ENCODE data around the gene PBOV1. TPM values are rescaled to one million over a fixed set of nuclear protein-coding genes. Genes with fewer than 3 reads are reported as not detected.

PBOV1 gene
- total and polyA plus RNA-seq, 2 experiments from 2014 or later = not detected

GRCh38 chr6:138258197-138258596 is 39.9 kb upstream of the PBOV1 start:
- H3K9me2 ChIP-seq (replicated peaks; ENCODE audit: insufficient read depth) = no peaks in the 10 kb centered on the region
- no peak overlapping the region for H3K4me3 ChIP-seq
- TF ChIP-seq EZH2 (IDR thresholded peaks at IDR 0.05; ENCODE audit: borderline replicate concordance) (no peak), EZH2phosphoT487 (IDR thresholded peaks at IDR 0.05; ENCODE audit: low read depth, severe bottlenecking, unreplicated experiment) (no peak), CTCF (IDR thresholded peaks at IDR 0.05; ENCODE audit: poor library complexity) (no peak)
- no peaks in the 10 kb centered on the region for H3K27me3 ChIP-seq
- no peak overlapping the region for H3K27ac ChIP-seq
- no peak overlapping the region for H2AFZ ChIP-seq
- no peaks in the 10 kb centered on the region for H3K36me3 ChIP-seq (replicated peaks; ENCODE audit: insufficient read depth, low read depth)
- H3K9me3 ChIP-seq (ENCODE audit: low read depth) = no peaks in the 10 kb centered on the region
- no peaks in the 10 kb centered on the region for H3K79me2 ChIP-seq
- H3K4me2 ChIP-seq = no peak overlapping the region
- no peaks in the 10 kb centered on the region for H4K20me1 ChIP-seq (ENCODE audit: insufficient read depth, poor library complexity, severe bottlenecking)
- 96% methylated on average over 6 of the region's 6 CpGs for WGBS (ENCODE audit: low lambda C conversion rate, missing lambda C conversion rate)
- DNase-seq (ENCODE audit: low spot score) = no peak
- no peaks in the 10 kb centered on the region for H3K4me1 ChIP-seq (ENCODE audit: insufficient read depth)

GRCh38 chr6:138257638-138258040 is 39.3 kb upstream of the PBOV1 start:
- H3K27ac ChIP-seq = no peak overlapping the region
- H3K27me3 ChIP-seq = no peaks in the 10 kb centered on the region
- WGBS (ENCODE audit: low lambda C conversion rate, missing lambda C conversion rate) = 94% methylated on average over 1 of the region's 1 CpG
- H3K4me2 ChIP-seq = no peak overlapping the region
- H3K9me2 ChIP-seq (replicated peaks; ENCODE audit: insufficient read depth) = no peaks in the 10 kb centered on the region
- H2AFZ ChIP-seq = no peak overlapping the region
- no peak for TF ChIP-seq EZH2 (IDR thresholded peaks at IDR 0.05; ENCODE audit: borderline replicate concordance)
- TF ChIP-seq CTCF (IDR thresholded peaks at IDR 0.05; ENCODE audit: poor library complexity) = no peak
- no peak for TF ChIP-seq EZH2phosphoT487 (IDR thresholded peaks at IDR 0.05; ENCODE audit: low read depth, severe bottlenecking, unreplicated experiment)
- DNase-seq (ENCODE audit: low spot score) = no peak
- no peak overlapping the region for H3K4me3 ChIP-seq
- no peaks in the 10 kb centered on the region for H3K79me2 ChIP-seq
- H3K4me1 ChIP-seq (ENCODE audit: insufficient read depth) = no peaks in the 10 kb centered on the region
- no peaks in the 10 kb centered on the region for H3K36me3 ChIP-seq (replicated peaks; ENCODE audit: insufficient read depth, low read depth)
- no peaks in the 10 kb centered on the region for H4K20me1 ChIP-seq (ENCODE audit: insufficient read depth, poor library complexity, severe bottlenecking)
- no peaks in the 10 kb centered on the region for H3K9me3 ChIP-seq (ENCODE audit: low read depth)

- H3K9me2 ChIP-seq (replicated peaks; ENCODE audit: insufficient read depth) = no peaks in the 10 kb centered on the region
- no peak overlapping the region for H2AFZ ChIP-seq
- H3K36me3 ChIP-seq (replicated peaks; ENCODE audit: insufficient read depth, low read depth) = no peaks in the 10 kb centered on the region
- no peak for DNase-seq (ENCODE audit: low spot score)
- H3K4me1 ChIP-seq (ENCODE audit: insufficient read depth) = peaks cover 1% of the 10 kb centered on the region
- no peaks in the 10 kb centered on the region for H3K27me3 ChIP-seq
- H4K20me1 ChIP-seq (ENCODE audit: insufficient read depth, poor library complexity, severe bottlenecking) = no peaks in the 10 kb centered on the region
- H3K9me3 ChIP-seq (ENCODE audit: low read depth) = no peaks in the 10 kb centered on the region
- H3K4me2 ChIP-seq = no peak overlapping the region
- 94% methylated on average over 20 of the region's 20 CpGs for WGBS (ENCODE audit: low lambda C conversion rate, missing lambda C conversion rate)
- no peak overlapping the region for H3K4me3 ChIP-seq
- TF ChIP-seq EZH2phosphoT487 (IDR thresholded peaks at IDR 0.05; ENCODE audit: low read depth, severe bottlenecking, unreplicated experiment) = no peak
- no peak for TF ChIP-seq EZH2 (IDR thresholded peaks at IDR 0.05; ENCODE audit: borderline replicate concordance)
- no peak overlapping the region for H3K27ac ChIP-seq
- no peaks in the 10 kb centered on the region for H3K79me2 ChIP-seq
Observed at GRCh38 chr6:138255443-138255842, 37.2 kb upstream of the PBOV1 start.

- no peaks in the 10 kb centered on the region for H3K79me2 ChIP-seq
- no peak for TF ChIP-seq EZH2phosphoT487 (IDR thresholded peaks at IDR 0.05; ENCODE audit: low read depth, severe bottlenecking, unreplicated experiment)
- no peak for TF ChIP-seq CTCF (IDR thresholded peaks at IDR 0.05; ENCODE audit: poor library complexity)
- no peak for TF ChIP-seq EZH2 (IDR thresholded peaks at IDR 0.05; ENCODE audit: borderline replicate concordance)
- WGBS (ENCODE audit: low lambda C conversion rate, missing lambda C conversion rate) = 96% methylated on average over 11 of the region's 11 CpGs
Observed at GRCh38 chr6:138253731-138254130, 35.4 kb upstream of the PBOV1 start.

More at GRCh38 chr6:138253731-138254130, 35.4 kb upstream of the PBOV1 start:
- Histone ChIP-seq H4K20me1 (ENCODE audit: insufficient read depth, poor library complexity, severe bottlenecking) (no peaks in the 10 kb centered on the region), H3K27ac (no peak overlapping the region), H3K36me3 (replicated peaks; ENCODE audit: insufficient read depth, low read depth) (no peaks in the 10 kb centered on the region), H3K9me2 (replicated peaks; ENCODE audit: insufficient read depth) (no peaks in the 10 kb centered on the region), H3K4me3 (no peak overlapping the region), H3K4me2 (no peak overlapping the region), H2AFZ (no peak overlapping the region), H3K4me1 (ENCODE audit: insufficient read depth) (peaks cover 4% of the 10 kb centered on the region), H3K27me3 (no peaks in the 10 kb centered on the region), H3K9me3 (ENCODE audit: low read depth) (no peaks in the 10 kb centered on the region)
- no peak for DNase-seq (ENCODE audit: low spot score)
